Prostate gland (tissue), 2 donors: Measurements from ENCODE around the gene ZNF749. TPM values are rescaled to one million over a fixed set of nuclear protein-coding genes. Genes with fewer than 3 reads are reported as not detected.
"Not testable (repeated sequence)": the region's sequence is repeated elsewhere in the genome, so short reads cannot be mapped to it uniquely, and the experiment has no call there.

Source experiments
- DNase-seq: peaks from one replicate; pipeline ENCODE4 v3.0.0-alpha.2; 2019; ENCODE audit warnings: low spot score
- H3K27ac ChIP-seq, 2 donors: fragments of 200-600 bp; sonication (generic); 2 replicates each; pipeline ENCODE4 v1.5.1; 2017 to 2019
- H3K27me3 ChIP-seq: fragments of 200-600 bp; sonication (generic); replicated peaks from 2 replicates; pipeline ENCODE4 v1.5.1; 2019; ENCODE audit not compliant: insufficient read depth
- H3K36me3 ChIP-seq, 2 donors: fragments of 200-600 bp; sonication (generic); 1 replicate in 1 of 2; 2 replicates in 1 of 2; pipeline versions ENCODE4 v1.5.1 to v1.8.1; 2017 to 2019
- H3K4me1 ChIP-seq: fragments of 200-600 bp; sonication (generic); replicated peaks from 2 replicates; pipeline ENCODE4 v1.5.1; 2019
- H3K4me3 ChIP-seq, 2 donors: fragments of 200-600 bp; sonication (generic); 2 replicates each; pipeline ENCODE4 v1.5.1; 2017 to 2019
- H3K9me3 ChIP-seq: fragments of 200-600 bp; sonication (generic); 2 replicates; pipeline ENCODE4 v1.5.1; 2017
- POLR2A ChIP-seq: fragments of 450-650 bp; IDR thresholded peaks from one replicate; pipeline ENCODE4 v1.6.1; 2016; ENCODE audit warnings: antibody characterized with exemption, mild to moderate bottlenecking
- POLR2AphosphoS5 ChIP-seq: sonication (generic); formaldehyde crosslinking; IDR thresholded peaks from one replicate; pipeline ENCODE4 v1.6.1; 2017; ENCODE audit warnings: antibody characterized with exemption
- WGBS: methylation state at CpG from one replicate; pipeline ENCODE4 v1.1.5; 2018; 5-methylcytosine and 5-hydroxymethylcytosine counted together
- intact Hi-C: fragments of 100-400 bp; cut with DNase I; formaldehyde crosslinking; loops from one replicate; pipeline ENCODE4 v1.14.2; 2022
- small RNA-seq, 2 donors: library from RNA; depleted of rRNA; stranded (forward); fragments of <200 nt; gene quantifications; one replicate each; pipeline ENCODE3, GENCODE V24; 2016
- total RNA-seq, 2 donors: library from RNA; depleted of rRNA; stranded (reverse); fragments of >200 nt; gene quantifications; one replicate each; pipeline ENCODE4 v1.1.0, GENCODE V29; 2016
- TF ChIP-seq, protein P1 (sequence below), 4 experiments: fragments of 200-600 bp in 2 of 4; fragments of 450-650 bp in 2 of 4; sonication (generic) in 2 of 4; IDR thresholded peaks; 1 replicate in 3 of 4; 2 replicates in 1 of 4; pipeline ENCODE4 v1.5.1; 2016 to 2019; ENCODE audit warnings: antibody characterized with exemption in 4 of 4, mild to moderate bottlenecking in 2 of 4, moderate library complexity in 2 of 4

ZNF749 gene
- total RNA-seq, 2 donors from 2014 or later, result 5.5 to 8.6 TPM

DNA sequence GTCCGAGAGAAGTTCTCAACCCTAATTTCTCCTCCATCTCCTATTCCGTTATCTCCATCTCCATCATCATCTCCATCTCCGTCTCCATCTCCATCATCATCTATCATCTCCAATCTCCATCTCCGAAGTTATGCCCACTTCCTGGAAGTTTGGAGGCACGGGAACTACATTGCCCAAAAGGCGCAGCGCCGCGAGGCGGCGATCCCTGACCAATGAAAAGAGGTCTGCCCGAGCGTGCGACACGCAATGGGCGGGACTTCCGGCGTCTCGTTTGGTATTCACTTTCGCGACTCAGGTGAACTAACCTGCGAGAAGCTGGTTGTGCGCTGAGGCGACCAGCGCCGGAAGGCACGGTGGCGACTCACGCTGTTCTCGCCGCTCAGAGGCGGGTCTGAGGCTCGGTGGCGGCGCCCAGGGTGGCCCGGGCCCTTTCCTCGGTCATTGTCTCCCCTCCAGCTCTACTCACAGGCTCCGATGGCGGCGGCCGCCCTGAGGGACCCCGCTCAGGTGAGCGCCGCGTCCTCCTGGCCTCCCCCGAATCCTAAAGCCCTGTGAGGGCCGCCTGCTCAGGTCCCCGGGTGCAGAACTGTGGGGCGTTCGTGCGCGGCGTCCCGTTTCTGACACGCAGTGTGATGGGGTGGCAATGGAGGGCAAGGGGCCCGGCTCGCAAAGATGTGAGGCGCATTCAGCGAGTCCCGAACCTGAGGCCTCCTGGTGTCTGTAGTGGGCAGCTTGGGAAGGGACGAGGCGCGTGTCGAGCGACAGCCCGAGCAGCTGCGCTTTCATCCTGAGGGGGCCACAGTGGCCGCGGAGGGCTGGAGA, 52.6 kb downstream of the ZNF749 start, which contains the start of gene ZNF419:
Gene ZNF419, plus strand, starts transcription at position 274 of the 822 bp plus-strand sequence. Its CDS starts 201 bp downstream, at position 475.
- Histone ChIP-seq H3K27ac (peak within 1 kb of the TSS; percentile 75 to 76), H3K4me3 (peak within 1 kb of the TSS; percentile 77 to 83)
- peak; percentile 95 for DNase-seq
- H3K27me3 ChIP-seq, H3K4me1 ChIP-seq, H3K9me3 ChIP-seq, H3K36me3 ChIP-seq, intact Hi-C loops: not testable (repeated sequence)
- TF ChIP-seq POLR2AphosphoS5 (peak; percentile 98), POLR2A (peak; percentile 70)
- TF ChIP-seq, protein P1, sequence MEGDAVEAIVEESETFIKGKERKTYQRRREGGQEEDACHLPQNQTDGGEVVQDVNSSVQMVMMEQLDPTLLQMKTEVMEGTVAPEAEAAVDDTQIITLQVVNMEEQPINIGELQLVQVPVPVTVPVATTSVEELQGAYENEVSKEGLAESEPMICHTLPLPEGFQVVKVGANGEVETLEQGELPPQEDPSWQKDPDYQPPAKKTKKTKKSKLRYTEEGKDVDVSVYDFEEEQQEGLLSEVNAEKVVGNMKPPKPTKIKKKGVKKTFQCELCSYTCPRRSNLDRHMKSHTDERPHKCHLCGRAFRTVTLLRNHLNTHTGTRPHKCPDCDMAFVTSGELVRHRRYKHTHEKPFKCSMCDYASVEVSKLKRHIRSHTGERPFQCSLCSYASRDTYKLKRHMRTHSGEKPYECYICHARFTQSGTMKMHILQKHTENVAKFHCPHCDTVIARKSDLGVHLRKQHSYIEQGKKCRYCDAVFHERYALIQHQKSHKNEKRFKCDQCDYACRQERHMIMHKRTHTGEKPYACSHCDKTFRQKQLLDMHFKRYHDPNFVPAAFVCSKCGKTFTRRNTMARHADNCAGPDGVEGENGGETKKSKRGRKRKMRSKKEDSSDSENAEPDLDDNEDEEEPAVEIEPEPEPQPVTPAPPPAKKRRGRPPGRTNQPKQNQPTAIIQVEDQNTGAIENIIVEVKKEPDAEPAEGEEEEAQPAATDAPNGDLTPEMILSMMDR (IDR thresholded peaks at IDR 0.05), result peak in 2 of 4 experiments; percentile 11 to 27
- WGBS, result 2% methylated on average over 27 of the region's 69 CpGs

DNA sequence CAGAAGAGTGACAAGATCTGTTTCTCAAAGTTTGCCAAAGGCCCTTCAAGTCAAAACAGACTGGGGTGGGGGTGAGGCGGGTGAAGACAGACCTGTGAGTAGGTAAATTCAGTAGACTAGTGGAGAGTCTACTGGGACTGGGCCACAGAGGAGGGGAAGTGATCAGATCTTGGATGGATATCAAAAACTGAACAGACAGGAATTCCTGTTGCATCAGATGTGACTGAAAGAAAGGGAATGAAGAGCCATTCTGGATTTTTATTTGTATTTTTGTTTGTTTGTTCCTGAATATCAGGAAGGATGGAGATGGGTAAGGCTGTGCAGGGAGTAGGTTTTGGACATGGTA, 53.1 kb downstream of the ZNF749 start:
- H3K27ac ChIP-seq, intact Hi-C loops, H3K4me3 ChIP-seq, H3K9me3 ChIP-seq, H3K4me1 ChIP-seq, H3K36me3 ChIP-seq, H3K27me3 ChIP-seq, DNase-seq: not testable (repeated sequence)
- WGBS, result no CpG with 5 or more reads among the region's 1 CpG

Small RNAs within 50 kb of the gene (small RNA-seq; reads per million reads assigned to genes)
- gene VN1R107P, result 0 reads per million in 2 donors

Other genes with a start within 250 kb of the ZNF749 start
- gene ZNF264, start 243.8 kb upstream of the ZNF749 start, total RNA-seq, result 10 to 100 TPM; 50.3 to 64.2 TPM
- gene AURKC, start 204.3 kb upstream of the ZNF749 start, total RNA-seq, result 10 to 100 TPM in 1 of 2 donors, 1 to 10 TPM in 1; 2.0 to 11.0 TPM
- gene ZNF805, start 194.7 kb upstream of the ZNF749 start, total RNA-seq, result 10 to 100 TPM; 16.4 to 21.1 TPM
- 10 to 100 TPM; 56.3 to 68.4 TPM for gene ZNF460, start 154.8 kb upstream of the ZNF749 start, total RNA-seq
- gene ZNF543, start 114.9 kb upstream of the ZNF749 start, total RNA-seq, result 10 to 100 TPM; 10.8 to 15.3 TPM
- gene ZNF304, start 84.1 kb upstream of the ZNF749 start, total RNA-seq, result 10 to 100 TPM; 11.9 to 13.2 TPM
- gene TRAPPC2B, start 71.8 kb upstream of the ZNF749 start, total RNA-seq, result 10 to 100 TPM; 14.0 to 24.7 TPM
- gene ZNF547, start 71.8 kb upstream of the ZNF749 start, total RNA-seq, result 1 to 10 TPM; 4.3 to 8.2 TPM
- gene ZNF548, start 45.5 kb upstream of the ZNF749 start, total RNA-seq, result 10 to 100 TPM; 20.4 to 27.4 TPM
- gene ZNF17, start 24.2 kb upstream of the ZNF749 start, total RNA-seq, result 10 to 100 TPM; 10.8 to 14.5 TPM
- gene VN1R1, start 21.8 kb downstream of the ZNF749 start, total RNA-seq, result 1 to 10 TPM in 1 of 2 donors, under 1 TPM in 1; 0.96 to 4.8 TPM
- 10 to 100 TPM; 15.2 to 37.9 TPM for gene ZNF772, start 42.2 kb downstream of the ZNF749 start, total RNA-seq
- gene ZNF419, start 52.4 kb downstream of the ZNF749 start, total RNA-seq, result 10 to 100 TPM; 15.4 to 16.0 TPM
- gene ZNF773, start 64.6 kb downstream of the ZNF749 start, total RNA-seq, result 10 to 100 TPM; 17.9 to 20.3 TPM
- 10 to 100 TPM in 1 of 2 donors, 1 to 10 TPM in 1; 7.4 to 11.7 TPM for gene ZNF549, start 92.0 kb downstream of the ZNF749 start, total RNA-seq
- 10 to 100 TPM in 1 of 2 donors, 1 to 10 TPM in 1; 8.5 to 12.8 TPM for gene ZNF550, start 124.5 kb downstream of the ZNF749 start, total RNA-seq
- 1 to 10 TPM; 4.8 to 5.6 TPM for gene ZNF416, start 143.6 kb downstream of the ZNF749 start, total RNA-seq
- 1 to 10 TPM; 5.3 to 8.5 TPM for gene ZIK1, start 148.8 kb downstream of the ZNF749 start, total RNA-seq
- 1 to 10 TPM; 1.5 to 7.4 TPM for gene ZNF530, start 164.6 kb downstream of the ZNF749 start, total RNA-seq
- 10 to 100 TPM; 18.3 to 25.8 TPM for gene ZNF134, start 178.9 kb downstream of the ZNF749 start, total RNA-seq
- gene ZNF211, start 197.8 kb downstream of the ZNF749 start, total RNA-seq, result 10 to 100 TPM in 1 of 2 donors, 1 to 10 TPM in 1; 8.9 to 23.3 TPM
- not detected for gene ZSCAN4, start 233.6 kb downstream of the ZNF749 start, total RNA-seq
- 10 to 100 TPM in 1 of 2 donors, 1 to 10 TPM in 1; 7.5 to 14.3 TPM for gene ZNF551, start 246.7 kb downstream of the ZNF749 start, total RNA-seq